GM12801 (cell line): ENCODE data around the gene CD96.

Source experiments
- TF ChIP-seq, protein P1 (sequence below): IDR thresholded peaks from one replicate; pipeline ENCODE4 v1.5.1; 2011; ENCODE audit warnings: control low read depth; ENCODE audit not compliant: insufficient read length; ENCODE audit errors: extremely low read depth

The CD96 gene

DNA sequence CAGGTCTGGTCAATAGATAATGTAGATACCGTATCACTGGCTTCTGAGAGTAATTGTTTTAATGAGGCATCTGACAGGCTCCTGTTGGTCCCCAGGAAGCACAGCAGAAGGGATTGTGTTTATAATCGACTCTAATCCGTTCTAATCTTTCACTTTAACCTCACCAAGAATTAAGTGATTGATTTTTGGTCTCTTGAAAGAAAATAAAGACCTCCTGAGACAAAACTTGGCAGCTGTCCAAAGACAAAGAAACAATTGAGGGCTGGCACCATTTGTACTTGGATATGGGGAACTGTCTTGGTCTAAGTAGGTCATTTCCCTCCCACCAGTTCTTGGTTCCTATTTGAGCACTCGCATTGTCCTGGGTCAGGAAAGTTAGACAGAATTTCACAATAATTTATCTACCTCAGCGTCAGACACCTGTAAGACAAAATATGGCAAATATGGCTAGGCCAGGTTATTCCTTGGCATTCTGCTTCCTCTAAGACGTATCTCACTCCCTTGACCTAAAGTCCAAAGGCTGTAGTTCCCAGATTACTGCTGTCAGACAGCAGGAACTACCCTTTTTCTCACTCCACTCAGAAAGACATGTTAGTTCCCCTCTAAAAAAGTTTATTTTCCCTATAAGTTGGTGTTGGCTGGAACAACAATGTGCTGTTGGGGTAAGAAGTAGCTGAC lies 22.7 kb upstream of the CD96 start:
- TF ChIP-seq, protein P1, sequence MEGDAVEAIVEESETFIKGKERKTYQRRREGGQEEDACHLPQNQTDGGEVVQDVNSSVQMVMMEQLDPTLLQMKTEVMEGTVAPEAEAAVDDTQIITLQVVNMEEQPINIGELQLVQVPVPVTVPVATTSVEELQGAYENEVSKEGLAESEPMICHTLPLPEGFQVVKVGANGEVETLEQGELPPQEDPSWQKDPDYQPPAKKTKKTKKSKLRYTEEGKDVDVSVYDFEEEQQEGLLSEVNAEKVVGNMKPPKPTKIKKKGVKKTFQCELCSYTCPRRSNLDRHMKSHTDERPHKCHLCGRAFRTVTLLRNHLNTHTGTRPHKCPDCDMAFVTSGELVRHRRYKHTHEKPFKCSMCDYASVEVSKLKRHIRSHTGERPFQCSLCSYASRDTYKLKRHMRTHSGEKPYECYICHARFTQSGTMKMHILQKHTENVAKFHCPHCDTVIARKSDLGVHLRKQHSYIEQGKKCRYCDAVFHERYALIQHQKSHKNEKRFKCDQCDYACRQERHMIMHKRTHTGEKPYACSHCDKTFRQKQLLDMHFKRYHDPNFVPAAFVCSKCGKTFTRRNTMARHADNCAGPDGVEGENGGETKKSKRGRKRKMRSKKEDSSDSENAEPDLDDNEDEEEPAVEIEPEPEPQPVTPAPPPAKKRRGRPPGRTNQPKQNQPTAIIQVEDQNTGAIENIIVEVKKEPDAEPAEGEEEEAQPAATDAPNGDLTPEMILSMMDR = no peak

DNA sequence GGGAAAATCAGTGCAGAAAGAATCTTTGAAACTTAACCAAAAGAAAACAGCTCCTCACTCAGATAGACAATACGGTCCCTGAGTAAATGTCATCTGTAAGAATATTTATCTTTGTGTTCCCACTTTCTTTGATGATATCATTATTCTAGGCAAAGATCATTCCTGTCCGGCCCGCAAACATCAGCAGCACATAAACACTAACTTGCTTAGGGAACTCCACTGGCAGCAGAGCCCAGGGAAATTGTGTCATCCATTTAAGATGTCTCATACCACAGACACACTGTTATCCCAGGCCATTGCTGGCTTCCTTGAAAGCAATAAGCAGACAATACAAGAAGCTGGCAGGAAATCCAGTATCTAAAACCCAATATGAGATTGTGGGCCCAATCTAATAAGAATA lies 20.1 kb upstream of the CD96 start:
- TF ChIP-seq, protein P1 = no peak

GRCh38 chr3:111531446-111531845 lies 10.6 kb upstream of the CD96 start:
- TF ChIP-seq, protein P1 = no peak

- TF ChIP-seq, protein P1 = no peak
Measured at GRCh38 chr3:111534701-111535100, 7.3 kb upstream of the CD96 start.

DNA sequence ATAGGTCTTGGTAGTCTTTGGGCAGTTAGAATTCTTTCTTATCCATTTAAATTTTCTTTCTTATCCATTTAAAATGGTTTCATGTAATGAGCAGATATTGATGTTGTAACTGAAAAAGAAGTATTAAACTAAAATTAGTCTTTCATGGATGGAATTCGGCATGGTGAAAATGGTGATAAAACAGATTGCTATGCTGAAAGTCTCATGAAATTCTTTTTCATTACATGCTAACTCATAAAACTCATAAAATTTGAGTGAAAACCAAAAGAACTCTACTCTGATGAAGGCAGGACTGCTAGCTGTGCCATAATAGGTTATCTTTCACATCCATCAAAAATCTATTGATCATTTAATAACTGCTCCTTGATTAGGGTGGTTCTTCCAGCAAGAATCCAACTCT lies 3.9 kb upstream of the CD96 start:
- TF ChIP-seq, protein P1 = no peak

- TF ChIP-seq, protein P1 = no peak
Measured at GRCh38 chr3:111538681-111539083, 3.3 kb upstream of the CD96 start.

DNA sequence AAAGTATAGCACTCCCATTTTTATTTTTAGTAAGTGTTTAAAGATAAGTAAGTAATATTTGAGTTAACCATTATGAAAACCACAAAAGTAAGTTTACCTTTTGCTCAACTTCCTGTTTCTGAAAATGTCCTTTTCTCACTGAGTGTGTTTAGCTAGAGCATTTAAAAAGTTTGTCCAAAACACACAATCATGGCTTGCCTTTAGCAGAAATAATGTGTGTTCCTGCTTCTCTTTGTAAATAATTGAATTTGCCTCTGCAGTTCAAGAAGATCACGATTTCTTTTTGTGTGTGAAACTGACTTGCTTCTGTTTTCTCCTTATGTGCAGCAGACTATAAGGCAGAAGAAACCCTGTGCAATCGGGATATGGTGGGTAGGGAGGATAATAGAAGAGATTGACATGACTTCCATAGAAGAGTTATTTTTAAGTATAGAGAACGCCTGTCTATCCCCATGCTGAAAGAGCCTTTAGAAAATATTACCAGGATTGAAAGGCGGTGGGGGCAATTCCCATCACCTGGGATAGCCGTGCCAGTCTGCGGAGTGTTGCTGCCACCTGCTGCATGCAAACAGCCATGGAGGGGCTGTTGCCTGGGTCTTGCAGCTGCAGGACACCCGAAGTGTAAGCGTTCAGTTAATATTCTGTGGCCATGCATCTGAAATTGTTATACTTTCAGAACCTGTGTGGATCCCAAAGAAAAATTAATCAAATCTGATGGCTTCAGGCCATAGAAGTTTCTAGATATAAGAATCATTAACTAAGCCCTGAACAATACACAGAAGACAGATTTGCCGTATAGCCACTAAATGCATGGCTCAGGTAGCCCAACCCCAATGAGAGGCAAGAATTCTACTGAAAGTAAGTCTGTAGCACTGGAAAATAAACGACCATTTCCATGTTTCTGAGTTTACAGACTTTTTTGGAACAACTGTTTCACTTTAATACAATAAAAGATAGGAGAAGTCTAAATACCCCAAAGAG lies 2.4 kb upstream of the CD96 start:
- TF ChIP-seq, protein P1 = no peak
